Kidney (tissue), 14 donors: ENCODE data around the gene ENOSF1. TPM values are rescaled to one million over a fixed set of nuclear protein-coding genes. Genes with fewer than 3 reads are reported as not detected.

Source experiments
- DNase-seq, 5 donors: peaks; one replicate each; pipeline ENCODE4 v3.0.0-alpha.2; 2013 to 2020
- FAIRE-seq: peaks from 2 replicates; lab custom pipeline; 2012; peaks lifted over from hg19 to GRCh38; lab: Jason Lieb, UNC
- H3K27ac ChIP-seq, 2 donors: one replicate each; pipeline ENCODE4 v1.7.0; 2013; ENCODE audit warnings: low read depth in 2 of 2, low read length in 2 of 2, inconsistent platforms in 1 of 2
- H3K27me3 ChIP-seq: one replicate; pipeline ENCODE4 v1.7.1; 2013; ENCODE audit warnings: low read length, inconsistent platforms; ENCODE audit not compliant: control insufficient read depth, insufficient read depth
- H3K36me3 ChIP-seq, 3 donors: one replicate each; pipeline versions ENCODE4 v1.7.0 to v1.7.1; 2013; ENCODE audit warnings: low read length in 3 of 3, control low read depth in 1 of 3, inconsistent platforms in 1 of 3; ENCODE audit not compliant: insufficient read depth in 3 of 3, control insufficient read depth in 2 of 3
- H3K4me1 ChIP-seq, 3 donors: one replicate each; pipeline versions ENCODE4 v1.7.0 to v1.7.1; 2013; ENCODE audit warnings: low read length in 3 of 3, inconsistent platforms in 1 of 3, low read depth in 1 of 3; ENCODE audit not compliant: control insufficient read depth in 2 of 3, insufficient read depth in 2 of 3
- H3K4me3 ChIP-seq, 3 donors: one replicate each; pipeline versions ENCODE4 v1.7.0 to v1.8.1; 2013; ENCODE audit warnings: low read length in 3 of 3, control low read depth in 1 of 3, inconsistent platforms in 1 of 3
- H3K9ac ChIP-seq, 3 donors: one replicate each; pipeline versions ENCODE4 v1.7.0 to v1.7.1; 2013; ENCODE audit warnings: low read length in 3 of 3, control low read depth in 1 of 3, inconsistent platforms in 1 of 3
- H3K9me3 ChIP-seq, 3 donors: one replicate each; pipeline versions ENCODE4 v1.7.0 to v1.7.1; 2013; ENCODE audit warnings: low read length in 3 of 3, control low read depth in 1 of 3, inconsistent platforms in 1 of 3; ENCODE audit not compliant: control insufficient read depth in 2 of 3, insufficient read depth in 1 of 3
- CTCF ChIP-seq: IDR thresholded peaks from 3 replicates; pipeline ENCODE4 v1.5.1; 2012; ENCODE audit warnings: mild to moderate bottlenecking, moderate library complexity, borderline replicate concordance; ENCODE audit not compliant: insufficient read depth; ENCODE audit errors: extremely low read depth
- intact Hi-C: fragments of 100-400 bp; cut with DNase I; formaldehyde crosslinking; loops from one replicate; pipeline ENCODE4 v1.11.1; 2022
- polyA plus RNA-seq: library from polyadenylated mRNA; stranded (reverse); fragments of 350-450 nt; fragmentation: Illumina TruSeq; extraction: RNeasy Lipid Tissue Mini Kit (QIAGEN cat#74804); gene quantifications from one replicate; pipeline ENCODE4 v1.2.3, GENCODE V29; 2014; ENCODE audit warnings: low read depth, low replicate concordance; ENCODE audit not compliant: insufficient read depth
- total RNA-seq: library from RNA; stranded (reverse); fragmentation: NEBNext Ultra II Directional; extraction: Animal tissue kit (Norgen Biotek cat#: 25700); gene quantifications from one replicate; pipeline ENCODE4 v1.2.1, GENCODE V29; 2021
- donor health status: control.
- donor health status: control.
- donor health status: control.
- donor health status: control.
- donor health status: control.
- donor health status: DM: yes; HTN: yes; CAD: no.
- donor health status: Normal renal cell carcinoma (clear cell type).

ENOSF1 gene
- total and polyA plus RNA-seq, 2 donors from 2014 or later: 110 to 132 TPM

- H3K9me3 ChIP-seq: peaks cover 0 to 4% (median 0%) of the 10 kb centered on the region in 3 donors
- H3K9ac ChIP-seq: peak overlapping the region in 2 of 3 donors; percentile 47 to 55
- intact Hi-C loops: no loop called here
- peak overlapping the region; percentile 43 to 81 (median 69) for H3K4me3 ChIP-seq
- H3K27ac ChIP-seq: peak overlapping the region in 1 of 2 donors; percentile 67
- no peaks in the 10 kb centered on the region for H3K36me3 ChIP-seq
- DNase-seq (peak; percentile 90 to 97 (median 93)), FAIRE-seq (no peak)
- no peak for TF ChIP-seq CTCF
- H3K4me1 ChIP-seq: peaks cover 0 to 3% (median 0%) of the 10 kb centered on the region in 3 donors
- no peaks in the 10 kb centered on the region for H3K27me3 ChIP-seq
These were observed 54.2 kb downstream of the ENOSF1 start for GRCh38 chr18:658001-658946.

GRCh38 chr18:657311-658000 is 55.0 kb downstream of the ENOSF1 start, which contains the start of gene TYMS:
Gene TYMS (plus strand): TSS chr18:657653. CDS start chr18:657743, 90 bp downstream.
- TF ChIP-seq CTCF: no peak
- Histone ChIP-seq H3K4me1 (peaks cover 0 to 3% (median 0%) of the 10 kb centered on the region in 3 donors), H3K4me3 (peak within 1 kb of the TSS; percentile 72 to 86 (median 81)), H3K36me3 (no peaks in the 10 kb centered on the region), H3K27me3 (no peaks in the 10 kb centered on the region), H3K27ac (peak within 1 kb of the TSS; percentile 14 to 67), H3K9ac (peak within 1 kb of the TSS in 2 of 3 donors; percentile 55 to 79), H3K9me3 (peaks cover 0 to 4% (median 0%) of the 10 kb centered on the region in 3 donors)
- FAIRE-seq: no peak
- DNase-seq: peak; percentile 74 to 91 (median 89)
- intact Hi-C loops: no loop called here

- Histone ChIP-seq H3K36me3 (no peaks in the 10 kb centered on the region), H3K27ac (no peak overlapping the region), H3K9ac (no peak overlapping the region), H3K4me1 (peaks cover 0 to 3% (median 0%) of the 10 kb centered on the region in 3 donors), H3K4me3 (no peak overlapping the region), H3K27me3 (no peaks in the 10 kb centered on the region), H3K9me3 (no peaks in the 10 kb centered on the region)
- FAIRE-seq (no peak), DNase-seq (no peak)
- TF ChIP-seq CTCF: no peak
- intact Hi-C loops: no loop called here
These were observed 57.0 kb downstream of the ENOSF1 start for GRCh38 chr18:655445-655844.
